Osteocyte (in vitro differentiated cells): Measurements from ENCODE around the gene CCDC102A. TPM values are rescaled to one million over a fixed set of nuclear protein-coding genes. Genes with fewer than 3 reads are reported as not detected.

ENCODE experiments used
- DNase-seq: peaks from one replicate; pipeline ENCODE4 v3.0.0; 2021; ENCODE audit warnings: mixed read lengths; ENCODE audit not compliant: unreplicated experiment; ENCODE audit errors: extremely low spot score
- H3K27ac Mint-ChIP-seq: one replicate; pipeline ENCODE4 v1.8.0; 2021; ENCODE audit warnings: mild to moderate bottlenecking, mixed read lengths; ENCODE audit not compliant: unreplicated experiment
- H3K27me3 Mint-ChIP-seq: one replicate; pipeline ENCODE4 v1.8.0; 2021; ENCODE audit warnings: mixed read lengths; ENCODE audit not compliant: unreplicated experiment
- H3K36me3 Mint-ChIP-seq: one replicate; pipeline ENCODE4 v1.8.0; 2021; ENCODE audit warnings: mixed read lengths; ENCODE audit not compliant: unreplicated experiment
- H3K4me1 Mint-ChIP-seq: one replicate; pipeline ENCODE4 v1.8.0; 2021; ENCODE audit warnings: mixed read lengths; ENCODE audit not compliant: unreplicated experiment
- H3K4me3 Mint-ChIP-seq: one replicate; pipeline ENCODE4 v1.8.0; 2021; ENCODE audit warnings: mild to moderate bottlenecking, moderate library complexity, mixed read lengths; ENCODE audit not compliant: unreplicated experiment
- H3K9me3 Mint-ChIP-seq: one replicate; pipeline ENCODE4 v1.8.0; 2021; ENCODE audit warnings: mixed read lengths; ENCODE audit not compliant: unreplicated experiment
- CTCF ChIP-seq: fragments of 200-600 bp; sonication (generic); IDR thresholded peaks from 2 replicates; pipeline ENCODE4 v1.5.0; 2021; ENCODE audit warnings: antibody characterized with exemption, mild to moderate bottlenecking, moderate library complexity
- total RNA-seq: library from RNA; stranded (reverse); gene quantifications from 2 replicates; pipeline ENCODE4 v1.2.1, GENCODE V29; 2021

Gene CCDC102A
- total RNA-seq, 1 donor from 2014 or later: 17.2 TPM

DNA sequence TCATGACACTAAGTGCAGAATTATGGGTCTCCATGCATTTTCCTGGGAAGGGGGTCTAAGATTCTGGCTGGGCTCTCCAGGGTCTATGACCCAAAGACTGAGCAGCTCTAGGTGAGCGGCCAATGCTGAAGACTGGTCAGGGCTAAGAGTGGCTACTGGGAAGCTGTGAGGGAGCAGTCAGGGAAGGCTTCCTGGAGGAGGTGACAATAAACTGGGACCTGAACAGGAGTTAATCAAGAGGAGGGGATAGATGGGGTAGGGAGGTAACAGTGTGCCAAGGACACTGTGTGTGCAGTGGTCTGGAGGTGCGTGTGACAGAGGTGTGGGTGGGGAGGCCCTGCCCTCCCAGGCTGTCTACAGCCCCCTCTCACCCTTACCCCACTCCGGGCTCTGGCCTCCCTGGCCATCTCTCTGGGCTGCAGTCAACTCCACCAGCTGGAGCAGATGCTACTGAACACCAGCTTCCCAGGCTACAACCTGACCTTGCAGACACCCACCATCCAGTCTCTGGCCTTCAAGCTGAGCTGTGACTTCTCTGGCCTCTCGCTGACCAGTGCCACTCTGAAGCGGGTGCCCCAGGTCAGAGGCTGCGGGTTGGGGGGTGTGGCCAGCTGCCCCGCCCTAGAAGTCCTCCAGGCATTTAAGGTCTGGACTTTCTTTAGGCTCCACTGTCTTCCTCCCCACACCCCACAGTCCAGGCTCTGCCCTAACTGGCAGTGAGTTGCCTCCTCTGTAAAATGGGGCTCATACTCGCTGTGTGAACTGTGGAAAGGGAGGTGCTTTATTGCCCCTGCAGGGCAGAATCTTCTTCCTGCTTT is 26.5 kb upstream of the CCDC102A start:
- peaks cover 4% of the 10 kb centered on the region for H3K36me3 Mint-ChIP-seq
- H3K4me1 Mint-ChIP-seq: peaks cover 8% of the 10 kb centered on the region
- peaks cover 25% of the 10 kb centered on the region for H3K27me3 Mint-ChIP-seq

GRCh38 chr16:57562066-57562465 is 25.7 kb upstream of the CCDC102A start:
- Mint-ChIP-seq H3K27me3 (peaks cover 33% of the 10 kb centered on the region), H3K27ac (no peak overlapping the region), H3K9me3 (peaks cover 14% of the 10 kb centered on the region), H3K4me3 (no peak overlapping the region), H3K36me3 (peaks cover 4% of the 10 kb centered on the region), H3K4me1 (peaks cover 8% of the 10 kb centered on the region)
- TF ChIP-seq CTCF: no peak
- peak; percentile 57 for DNase-seq

More for the DNA sequence above, 26.5 kb upstream of the CCDC102A start:
- Mint-ChIP-seq H3K4me3 (no peak overlapping the region), H3K27ac (no peak overlapping the region), H3K9me3 (peaks cover 14% of the 10 kb centered on the region)
- TF ChIP-seq CTCF: no peak
- peak; percentile 82 for DNase-seq

DNA sequence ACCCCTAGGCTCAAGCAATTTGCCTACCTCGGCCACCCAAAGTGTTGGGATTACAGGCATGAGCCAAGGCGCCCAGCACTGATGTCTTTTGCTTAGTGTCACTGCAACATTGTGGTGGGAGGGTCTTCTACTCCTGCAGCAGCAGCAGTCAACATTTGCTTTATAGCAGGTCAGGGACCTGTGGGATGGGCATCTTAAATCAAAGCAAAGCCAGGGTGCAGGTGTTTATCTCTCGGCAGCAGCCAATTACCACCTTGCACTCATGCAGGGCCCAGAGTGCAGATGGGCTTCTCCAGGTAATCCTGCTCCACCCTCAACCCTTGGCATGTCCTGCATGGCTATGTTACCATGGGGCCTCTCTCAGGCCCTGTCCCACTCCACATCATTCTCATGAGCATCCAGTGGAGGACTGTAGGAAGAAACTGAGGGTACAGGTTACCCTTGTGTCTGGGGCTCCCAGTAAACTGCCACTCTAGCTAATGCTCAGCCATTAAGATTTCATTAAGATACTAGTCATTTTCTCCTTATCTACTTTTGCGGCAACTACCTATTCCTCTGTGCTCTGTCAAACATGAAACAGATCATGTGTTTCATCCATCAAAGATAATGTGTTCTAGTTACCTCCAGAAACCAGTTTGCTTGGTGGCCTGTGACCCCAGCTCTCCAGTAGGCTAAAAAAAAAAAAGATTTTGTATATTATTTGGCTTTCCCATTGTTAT is 22.9 kb upstream of the CCDC102A start:
- H3K4me3 Mint-ChIP-seq: no peak overlapping the region
- DNase-seq: peak; percentile 68
- TF ChIP-seq CTCF: no peak
- H3K9me3 Mint-ChIP-seq: peaks cover 14% of the 10 kb centered on the region
- no peak overlapping the region for H3K27ac Mint-ChIP-seq
- peaks cover 4% of the 10 kb centered on the region for H3K36me3 Mint-ChIP-seq
- H3K4me1 Mint-ChIP-seq: no peaks in the 10 kb centered on the region
- H3K27me3 Mint-ChIP-seq: peaks cover 56% of the 10 kb centered on the region

DNA sequence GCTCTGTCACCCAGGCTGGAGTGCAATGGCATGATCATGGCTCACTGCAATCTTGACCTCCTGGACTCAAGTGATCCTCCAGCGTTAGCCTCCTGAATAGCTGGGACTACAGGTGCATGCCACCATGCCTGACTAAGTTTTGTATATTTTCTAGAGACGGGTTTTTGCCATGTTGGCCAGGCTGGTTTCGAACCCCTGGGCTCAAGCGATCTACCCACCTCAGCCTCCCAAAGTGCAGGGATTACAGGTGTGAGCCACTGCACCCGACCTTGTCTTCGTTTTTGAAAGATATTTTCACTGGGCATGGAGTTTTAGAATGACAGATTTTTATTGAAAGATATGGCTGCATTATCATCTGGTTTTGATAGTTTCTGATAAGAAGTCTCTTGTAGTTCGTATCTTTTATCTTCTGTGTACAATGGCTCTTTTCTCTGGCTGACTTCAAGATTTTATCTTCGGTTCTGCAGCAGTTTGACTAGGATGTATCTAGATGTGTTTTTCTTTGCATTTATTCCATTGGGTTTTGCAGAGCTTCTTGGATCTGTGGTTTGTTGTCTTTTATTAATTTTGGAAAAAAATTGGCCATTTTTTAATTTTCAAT is 20.7 kb upstream of the CCDC102A start:
- Mint-ChIP-seq H3K27ac (no peak overlapping the region), H3K9me3 (peaks cover 14% of the 10 kb centered on the region), H3K36me3 (peaks cover 4% of the 10 kb centered on the region), H3K4me3 (no peak overlapping the region), H3K27me3 (peaks cover 76% of the 10 kb centered on the region), H3K4me1 (no peaks in the 10 kb centered on the region)
- no peak for TF ChIP-seq CTCF
- no peak for DNase-seq

GRCh38 chr16:57555831-57556230 is 19.5 kb upstream of the CCDC102A start:
- H3K4me1 Mint-ChIP-seq: no peaks in the 10 kb centered on the region
- no peak overlapping the region for H3K27ac Mint-ChIP-seq
- peaks cover 80% of the 10 kb centered on the region for H3K27me3 Mint-ChIP-seq
- no peak overlapping the region for H3K4me3 Mint-ChIP-seq
- TF ChIP-seq CTCF: no peak
- no peak for DNase-seq
- peaks cover 4% of the 10 kb centered on the region for H3K36me3 Mint-ChIP-seq
- peaks cover 7% of the 10 kb centered on the region for H3K9me3 Mint-ChIP-seq
